SU-DHL-6 (cell line): Measurements from ENCODE around the gene ZGRF1.
"Not testable (repeated sequence)": the region's sequence is repeated elsewhere in the genome, so short reads cannot be mapped to it uniquely, and the experiment has no call there.

Source experiments
- H2AFZ ChIP-seq: fragments of 200-600 bp; sonication (generic); 2 replicates; pipeline ENCODE4 v1.6.1; 2014; ENCODE audit warnings: low read depth, mild to moderate bottlenecking, moderate library complexity, mixed read lengths, antibody characterized with exemption, low read length; ENCODE audit not compliant: severe bottlenecking
- H3F3A ChIP-seq: fragments of 200-600 bp; shearing (Covaris generic); 2 replicates; pipeline ENCODE4 v1.6.0; 2016; ENCODE audit warnings: antibody characterized with exemption, mild to moderate bottlenecking; ENCODE audit not compliant: insufficient read depth
- H3K27ac ChIP-seq: fragments of 200-600 bp; sonication (generic); 2 replicates; pipeline ENCODE4 v1.5.1; 2016; ENCODE audit warnings: low read depth, mild to moderate bottlenecking, low read length, moderate library complexity, mixed read lengths
- H3K27me3 ChIP-seq: fragments of 200-600 bp; sonication (generic), shearing (Covaris generic); 2 replicates; pipeline ENCODE4 v1.6.0; 2014; ENCODE audit warnings: mild to moderate bottlenecking, low read length
- H3K36me3 ChIP-seq: fragments of 200-600 bp; sonication (generic); 2 replicates; pipeline ENCODE4 v1.6.1; 2014; ENCODE audit warnings: mild to moderate bottlenecking, low read length, mixed read lengths
- H3K4me2 ChIP-seq: fragments of 300-600, 200-600 bp; shearing (Covaris generic), sonication (generic); 2 replicates; pipeline ENCODE4 v1.6.0; 2014; ENCODE audit warnings: low read length, low read depth, mild to moderate bottlenecking; ENCODE audit not compliant: poor library complexity, severe bottlenecking
- H3K4me3 ChIP-seq: fragments of 200-600 bp; sonication (generic); 2 replicates; pipeline ENCODE4 v1.5.1; 2014; ENCODE audit warnings: antibody characterized with exemption, low read length, mild to moderate bottlenecking, mixed read lengths; ENCODE audit not compliant: insufficient read depth, poor library complexity, severe bottlenecking
- H3K79me2 ChIP-seq: fragments of 200-600 bp; sonication (generic); 2 replicates; pipeline ENCODE4 v1.6.1; 2014; ENCODE audit warnings: mild to moderate bottlenecking, low read length, moderate library complexity; ENCODE audit not compliant: insufficient read depth
- H3K9ac ChIP-seq: fragments of 200-600 bp; sonication (generic); 2 replicates; pipeline ENCODE4 v1.7.0; 2014; ENCODE audit warnings: mild to moderate bottlenecking, low read length
- H3K9me2 ChIP-seq: fragments of 200-600 bp; sonication (generic); replicated peaks from 2 replicates; pipeline ENCODE4 v1.6.1; 2014; ENCODE audit warnings: low read length; ENCODE audit not compliant: insufficient read depth
- H3K9me3 ChIP-seq: fragments of 200-600 bp; sonication (generic); 2 replicates; pipeline ENCODE4 v1.6.1; 2014; ENCODE audit warnings: low read length, mixed read lengths; ENCODE audit not compliant: insufficient read depth
- H4K20me1 ChIP-seq: fragments of 200-600 bp; sonication (generic); 2 replicates; pipeline ENCODE4 v1.6.1; 2014; ENCODE audit warnings: low read depth, mild to moderate bottlenecking, antibody characterized with exemption, low read length, moderate library complexity, mixed read lengths
- EZH2phosphoT487 ChIP-seq: fragments of 200-600 bp; sonication (generic), shearing (Covaris generic); conservative IDR thresholded peaks from 2 replicates; pipeline ENCODE4 v1.6.1; 2018; ENCODE audit warnings: mild to moderate bottlenecking, antibody characterized with exemption, low read length, moderate library complexity, mixed read lengths
- TF ChIP-seq, protein P1 (sequence below): fragments of 200-600 bp; sonication (generic); IDR thresholded peaks from one replicate; pipeline ENCODE4 v1.5.1; 2017; ENCODE audit warnings: antibody characterized with exemption, mild to moderate bottlenecking, low read length, moderate library complexity; ENCODE audit not compliant: insufficient read depth, poor library complexity, severe bottlenecking

Gene ZGRF1

DNA sequence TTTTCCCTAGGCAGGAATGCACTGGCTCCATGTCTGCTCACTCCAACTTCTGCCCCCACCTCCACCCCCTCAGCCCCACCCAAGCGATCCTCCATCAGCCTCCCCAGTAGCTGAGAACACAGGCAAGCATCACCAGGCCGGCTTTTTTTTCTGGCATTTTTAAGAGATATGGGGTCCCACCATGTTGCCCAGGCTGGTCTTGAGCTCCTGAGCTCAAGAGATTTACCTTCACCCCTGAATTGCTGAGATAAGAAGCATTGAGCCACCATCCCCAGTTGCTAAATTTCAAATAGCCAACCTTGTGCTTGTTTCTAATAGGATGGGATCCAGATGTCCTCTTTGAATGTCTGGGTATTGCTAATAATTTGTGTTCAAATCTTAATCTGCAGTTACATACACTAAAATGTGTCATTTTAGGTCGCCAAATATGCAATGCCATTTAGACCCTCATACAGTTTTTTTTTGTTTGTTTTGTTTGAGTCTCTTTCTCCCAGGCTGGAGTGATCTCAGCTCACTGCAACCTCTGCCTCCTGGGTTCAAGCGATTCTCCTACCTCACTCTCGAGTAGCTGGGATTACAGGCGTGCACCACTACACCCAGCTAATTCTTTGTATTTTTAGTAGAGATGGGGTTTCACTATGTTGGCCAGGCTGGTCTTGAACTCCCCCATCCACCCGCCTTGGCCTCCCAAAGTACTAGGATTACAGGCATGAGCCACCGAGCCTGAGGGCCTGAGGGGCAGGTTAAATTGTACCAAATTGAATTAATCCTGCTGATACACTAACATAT is 9.0 kb upstream of the ZGRF1 start:
- Histone ChIP-seq H3K4me2 (no peak overlapping the region), H4K20me1 (no peaks in the 10 kb centered on the region), H3F3A (no peaks in the 10 kb centered on the region; the same call in 1 of the 2 replicates), H3K79me2 (no peaks in the 10 kb centered on the region; the same call in 1 of the 2 replicates), H3K27me3 (no peaks in the 10 kb centered on the region), H3K36me3 (peaks cover 4% of the 10 kb centered on the region; the same call in 1 of the 2 replicates), H2AFZ (no peak overlapping the region), H3K9me2 (no peaks in the 10 kb centered on the region), H3K27ac (no peak overlapping the region), H3K9me3 (no peaks in the 10 kb centered on the region), H3K9ac (no peak overlapping the region), H3K4me3 (no peak overlapping the region)
- TF ChIP-seq, protein P1, sequence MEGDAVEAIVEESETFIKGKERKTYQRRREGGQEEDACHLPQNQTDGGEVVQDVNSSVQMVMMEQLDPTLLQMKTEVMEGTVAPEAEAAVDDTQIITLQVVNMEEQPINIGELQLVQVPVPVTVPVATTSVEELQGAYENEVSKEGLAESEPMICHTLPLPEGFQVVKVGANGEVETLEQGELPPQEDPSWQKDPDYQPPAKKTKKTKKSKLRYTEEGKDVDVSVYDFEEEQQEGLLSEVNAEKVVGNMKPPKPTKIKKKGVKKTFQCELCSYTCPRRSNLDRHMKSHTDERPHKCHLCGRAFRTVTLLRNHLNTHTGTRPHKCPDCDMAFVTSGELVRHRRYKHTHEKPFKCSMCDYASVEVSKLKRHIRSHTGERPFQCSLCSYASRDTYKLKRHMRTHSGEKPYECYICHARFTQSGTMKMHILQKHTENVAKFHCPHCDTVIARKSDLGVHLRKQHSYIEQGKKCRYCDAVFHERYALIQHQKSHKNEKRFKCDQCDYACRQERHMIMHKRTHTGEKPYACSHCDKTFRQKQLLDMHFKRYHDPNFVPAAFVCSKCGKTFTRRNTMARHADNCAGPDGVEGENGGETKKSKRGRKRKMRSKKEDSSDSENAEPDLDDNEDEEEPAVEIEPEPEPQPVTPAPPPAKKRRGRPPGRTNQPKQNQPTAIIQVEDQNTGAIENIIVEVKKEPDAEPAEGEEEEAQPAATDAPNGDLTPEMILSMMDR = no peak
- no peak for TF ChIP-seq EZH2phosphoT487

DNA sequence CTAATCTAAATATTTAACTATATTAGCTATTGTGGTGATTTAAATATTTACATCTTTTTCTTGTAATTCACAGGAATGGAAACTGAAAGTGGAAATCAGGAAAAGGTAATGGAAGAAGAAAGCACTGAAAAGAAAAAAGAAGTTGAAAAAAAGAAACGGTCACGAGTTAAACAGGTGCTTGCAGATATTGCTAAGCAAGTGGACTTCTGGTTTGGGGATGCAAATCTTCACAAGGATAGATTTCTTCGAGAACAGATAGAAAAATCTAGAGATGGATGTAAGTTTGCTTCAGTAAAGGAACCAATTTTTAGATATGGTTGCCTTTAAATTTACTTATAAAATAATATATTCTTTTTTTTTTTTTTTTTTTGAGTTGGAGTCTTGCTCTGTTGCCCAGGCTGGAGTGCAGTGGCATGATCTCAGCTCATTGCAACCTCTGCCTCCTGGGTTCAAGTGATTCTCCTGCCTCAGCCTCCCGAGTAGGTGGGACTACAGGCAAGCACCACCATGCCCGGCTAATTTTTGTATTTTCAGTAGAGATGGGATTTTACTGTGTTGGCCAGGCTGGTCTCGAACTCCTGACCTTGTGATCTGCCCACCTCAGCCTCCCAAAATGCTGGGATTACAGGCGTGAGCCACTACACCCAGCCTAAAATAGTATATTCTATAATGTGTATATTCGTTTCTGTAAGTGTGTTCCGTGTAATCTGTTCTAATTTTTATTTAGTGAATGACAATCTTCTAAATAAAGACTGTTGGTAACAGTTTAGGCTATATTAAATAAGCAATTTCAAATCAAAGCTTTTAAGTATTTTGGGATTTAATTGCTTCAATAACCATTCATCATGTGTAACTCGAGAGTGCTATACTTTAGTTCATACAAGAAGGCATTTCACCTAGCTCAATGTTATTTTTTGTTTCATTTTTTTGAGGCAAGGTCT is 8.2 kb upstream of the ZGRF1 start:
- H3K36me3 ChIP-seq, H2AFZ ChIP-seq, H4K20me1 ChIP-seq, H3F3A ChIP-seq, H3K4me3 ChIP-seq, H3K9ac ChIP-seq, H3K4me2 ChIP-seq, H3K27me3 ChIP-seq, H3K9me2 ChIP-seq, H3K27ac ChIP-seq, H3K9me3 ChIP-seq, H3K79me2 ChIP-seq: not testable (repeated sequence)

DNA sequence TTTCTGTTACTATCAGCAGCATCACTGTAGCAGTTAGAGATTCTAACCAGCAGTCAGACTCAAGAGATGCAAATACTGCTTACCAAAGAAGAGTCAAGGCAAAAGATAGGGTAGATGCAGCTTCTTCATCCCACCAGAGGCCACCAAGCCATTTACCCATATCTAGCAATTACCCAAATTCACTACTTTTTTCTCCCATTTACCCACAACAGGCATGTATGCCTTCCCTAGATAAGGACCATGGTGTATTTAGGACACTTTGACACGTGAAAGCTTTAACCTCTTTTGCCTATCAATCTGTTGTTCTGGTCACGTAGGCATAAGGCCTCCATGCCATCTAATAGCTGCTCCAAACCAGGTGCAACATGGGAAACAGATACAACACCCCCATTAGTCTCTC is 5.8 kb upstream of the ZGRF1 start:
- Histone ChIP-seq H3K9ac (no peak overlapping the region), H3K79me2 (peaks cover 21% of the 10 kb centered on the region), H3K9me3 (no peaks in the 10 kb centered on the region), H3K36me3 (peaks cover 4% of the 10 kb centered on the region; the same call in 1 of the 2 replicates), H3K9me2 (no peaks in the 10 kb centered on the region), H3F3A (no peaks in the 10 kb centered on the region), H4K20me1 (no peaks in the 10 kb centered on the region), H2AFZ (no peak overlapping the region), H3K27me3 (no peaks in the 10 kb centered on the region), H3K4me2 (no peak overlapping the region), H3K27ac (no peak overlapping the region), H3K4me3 (no peak overlapping the region)
- TF ChIP-seq, protein P1 = no peak
- no peak for TF ChIP-seq EZH2phosphoT487
